Astrocyte of the spinal cord (primary cell): ENCODE results near the gene FFAR3.

Source experiments
- DNase-seq: peaks from one replicate; pipeline ENCODE4 v3.0.0; 2011; ENCODE audit warnings: low read depth, low spot score
- H3K4me3 ChIP-seq: 2 replicates; pipeline ENCODE4 v1.5.1; 2011; ENCODE audit warnings: low read depth, mild to moderate bottlenecking, low read length, moderate library complexity
- in situ Hi-C: cut with HindIII; loops from 2 replicates; pipeline ENCODE4 v1.10.0; 2017; ENCODE audit warnings: low sequenced_read_pairs
- TF ChIP-seq, protein P1 (sequence below): IDR thresholded peaks from 2 replicates; pipeline ENCODE4 v1.5.1; 2012; ENCODE audit warnings: low read depth, mild to moderate bottlenecking, low read length, inconsistent platforms

The FFAR3 gene

DNA sequence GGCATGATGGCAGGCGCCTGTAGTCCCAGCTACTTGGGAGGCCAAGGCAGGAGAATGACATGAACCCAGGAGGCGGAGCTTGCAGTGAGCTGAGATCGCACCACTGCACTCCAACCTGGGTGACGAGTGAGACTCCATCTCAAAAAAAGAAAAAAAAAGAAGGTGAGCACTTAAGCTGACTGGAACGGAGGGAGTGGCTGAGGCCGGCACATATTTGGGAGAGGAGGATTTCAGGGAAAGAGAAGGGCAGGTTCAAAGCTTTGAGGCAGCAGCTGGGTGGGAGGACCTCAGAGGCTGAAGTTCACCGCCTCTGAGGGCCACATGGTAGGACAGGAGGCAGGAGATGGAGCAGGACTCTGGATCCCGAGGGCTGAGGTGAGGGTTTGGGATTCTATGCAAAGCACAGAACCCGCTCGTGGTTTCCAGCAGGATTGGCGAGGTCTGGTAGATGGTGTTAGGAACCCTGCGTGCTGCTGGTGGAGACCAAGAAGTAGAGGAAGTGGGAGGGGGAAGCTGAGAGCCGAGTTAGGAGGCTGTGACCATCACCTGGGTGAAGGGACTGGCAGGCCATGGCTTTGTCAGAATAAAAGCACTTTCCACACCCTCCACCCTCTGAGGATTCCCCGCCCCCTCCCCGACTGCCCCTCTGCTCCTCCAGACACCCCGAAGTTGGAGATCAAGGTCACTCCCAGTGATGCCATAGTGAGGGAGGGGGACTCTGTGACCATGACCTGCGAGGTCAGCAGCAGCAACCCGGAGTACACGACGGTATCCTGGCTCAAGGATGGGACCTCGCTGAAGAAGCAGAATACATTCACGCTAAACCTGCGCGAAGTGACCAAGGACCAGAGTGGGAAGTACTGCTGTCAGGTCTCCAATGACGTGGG, 20.9 kb upstream of the FFAR3 start:
- TF ChIP-seq, protein P1, sequence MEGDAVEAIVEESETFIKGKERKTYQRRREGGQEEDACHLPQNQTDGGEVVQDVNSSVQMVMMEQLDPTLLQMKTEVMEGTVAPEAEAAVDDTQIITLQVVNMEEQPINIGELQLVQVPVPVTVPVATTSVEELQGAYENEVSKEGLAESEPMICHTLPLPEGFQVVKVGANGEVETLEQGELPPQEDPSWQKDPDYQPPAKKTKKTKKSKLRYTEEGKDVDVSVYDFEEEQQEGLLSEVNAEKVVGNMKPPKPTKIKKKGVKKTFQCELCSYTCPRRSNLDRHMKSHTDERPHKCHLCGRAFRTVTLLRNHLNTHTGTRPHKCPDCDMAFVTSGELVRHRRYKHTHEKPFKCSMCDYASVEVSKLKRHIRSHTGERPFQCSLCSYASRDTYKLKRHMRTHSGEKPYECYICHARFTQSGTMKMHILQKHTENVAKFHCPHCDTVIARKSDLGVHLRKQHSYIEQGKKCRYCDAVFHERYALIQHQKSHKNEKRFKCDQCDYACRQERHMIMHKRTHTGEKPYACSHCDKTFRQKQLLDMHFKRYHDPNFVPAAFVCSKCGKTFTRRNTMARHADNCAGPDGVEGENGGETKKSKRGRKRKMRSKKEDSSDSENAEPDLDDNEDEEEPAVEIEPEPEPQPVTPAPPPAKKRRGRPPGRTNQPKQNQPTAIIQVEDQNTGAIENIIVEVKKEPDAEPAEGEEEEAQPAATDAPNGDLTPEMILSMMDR, result no peak
- DNase-seq, result no peak
- H3K4me3 ChIP-seq, result no peak overlapping the region
- in situ Hi-C loops, result no loop called here

DNA sequence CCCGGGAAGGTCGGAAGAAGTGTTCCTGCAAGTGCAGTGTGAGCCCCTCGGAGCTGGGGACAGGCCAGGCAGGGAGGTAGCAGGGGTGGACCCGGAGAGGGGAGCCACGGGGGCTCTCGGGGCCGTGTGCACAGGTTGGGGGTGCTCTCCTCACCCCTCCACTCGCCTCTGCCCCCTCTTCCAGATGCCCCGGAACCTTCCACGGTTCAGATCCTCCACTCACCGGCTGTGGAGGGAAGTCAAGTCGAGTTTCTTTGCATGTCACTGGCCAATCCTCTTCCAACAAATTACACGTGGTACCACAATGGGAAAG, 20.3 kb upstream of the FFAR3 start:
- in situ Hi-C loops, result no loop called here
- no peak overlapping the region for H3K4me3 ChIP-seq
- no peak for DNase-seq
- TF ChIP-seq, protein P1, result no peak

DNA sequence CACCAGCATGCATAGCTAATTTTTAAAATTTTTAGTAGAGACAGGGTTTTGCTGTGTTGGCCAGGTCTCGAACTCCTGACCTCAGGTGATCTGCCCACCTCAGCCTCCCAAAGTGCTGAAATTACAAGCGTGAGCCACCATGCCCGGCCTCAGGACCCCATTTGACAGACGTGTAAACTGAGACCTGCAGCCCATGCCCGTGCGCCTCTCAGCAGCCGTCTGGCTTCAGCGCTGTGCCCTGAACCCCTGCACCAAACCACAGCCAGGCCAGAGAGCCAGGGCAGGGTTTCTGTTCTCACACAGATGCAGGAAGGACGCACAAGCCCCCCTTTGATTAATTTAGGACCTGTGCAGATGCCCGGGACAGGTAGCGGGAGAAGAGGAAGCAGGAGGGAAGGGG, 17.8 kb upstream of the FFAR3 start:
- TF ChIP-seq, protein P1, result no peak
- no peak overlapping the region for H3K4me3 ChIP-seq
- DNase-seq, result no peak
- in situ Hi-C loops, result no loop called here

DNA sequence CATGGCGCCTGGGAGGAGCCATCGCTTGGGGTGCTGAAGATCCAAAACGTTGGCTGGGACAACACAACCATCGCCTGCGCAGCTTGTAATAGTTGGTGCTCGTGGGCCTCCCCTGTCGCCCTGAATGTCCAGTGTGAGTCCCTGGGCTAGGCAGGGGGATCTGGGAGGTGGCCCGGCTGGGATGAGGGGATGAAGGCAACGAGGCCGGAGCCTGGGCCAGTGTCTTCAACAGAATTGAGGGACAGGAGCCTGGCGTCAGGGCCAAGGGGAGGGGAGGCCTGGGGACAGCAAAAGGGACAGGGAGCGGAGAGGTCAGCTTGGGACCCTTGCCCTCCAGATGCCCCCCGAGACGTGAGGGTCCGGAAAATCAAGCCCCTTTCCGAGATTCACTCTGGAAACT, 17.3 kb upstream of the FFAR3 start:
- in situ Hi-C loops, result no loop called here
- no peak for DNase-seq
- no peak overlapping the region for H3K4me3 ChIP-seq
- TF ChIP-seq, protein P1, result no peak

DNA sequence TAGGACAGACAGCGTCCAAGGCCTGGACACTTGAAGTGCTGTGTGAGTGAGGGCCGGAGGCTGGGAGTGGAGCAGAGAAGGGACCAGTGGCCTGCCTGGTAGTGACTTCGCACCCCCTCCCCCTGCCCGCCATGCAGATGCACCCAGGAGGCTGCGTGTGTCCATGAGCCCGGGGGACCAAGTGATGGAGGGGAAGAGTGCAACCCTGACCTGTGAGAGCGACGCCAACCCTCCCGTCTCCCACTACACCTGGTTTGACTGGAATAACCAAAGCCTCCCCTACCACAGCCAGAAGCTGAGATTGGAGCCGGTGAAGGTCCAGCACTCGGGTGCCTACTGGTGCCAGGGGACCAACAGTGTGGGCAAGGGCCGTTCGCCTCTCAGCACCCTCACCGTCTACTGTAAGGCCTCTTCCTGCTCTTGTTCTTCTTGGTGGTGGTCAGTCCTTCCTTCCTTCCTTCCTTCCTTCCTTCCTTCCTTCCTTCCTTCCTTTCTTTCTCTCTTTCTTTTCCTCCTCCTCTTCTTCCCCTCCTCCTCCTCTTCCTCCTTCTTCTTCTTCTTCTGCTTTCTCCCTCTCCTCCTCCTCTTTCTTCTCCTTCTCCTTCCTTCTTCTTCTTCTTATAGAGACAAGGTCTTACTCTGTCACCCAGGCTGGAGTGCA, 16.6 kb upstream of the FFAR3 start:
- H3K4me3 ChIP-seq, result no peak overlapping the region
- in situ Hi-C loops, result no loop called here
- TF ChIP-seq, protein P1, result no peak
- no peak for DNase-seq

DNA sequence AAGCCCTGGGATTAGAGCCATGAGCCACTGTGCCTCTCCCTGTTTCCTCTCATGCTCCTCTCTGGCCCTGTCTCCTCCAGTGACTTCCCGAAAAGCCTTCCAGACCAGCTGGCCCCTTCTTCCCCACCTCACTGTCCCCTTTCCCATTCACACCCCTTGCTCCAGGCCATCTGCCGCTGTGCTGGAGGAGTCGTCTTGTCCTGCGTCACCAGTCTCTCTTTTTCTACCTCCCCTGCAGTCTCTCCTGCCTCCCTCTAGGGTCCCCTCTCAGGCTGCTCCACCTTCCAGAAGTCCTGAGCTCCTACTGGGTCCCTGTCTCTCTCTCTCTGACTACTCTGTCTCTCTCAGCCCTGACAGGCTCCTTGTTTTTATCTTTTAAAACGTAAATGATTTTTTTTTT, 15.8 kb upstream of the FFAR3 start:
- no peak for DNase-seq
- TF ChIP-seq, protein P1, result no peak
- in situ Hi-C loops, result no loop called here
- no peak overlapping the region for H3K4me3 ChIP-seq
